HEK293 (cell line): ENCODE measurements around the gene OR6Y1.

Experiments
- CTCF ChIA-PET: fragments of 350-600 bp; formaldehyde crosslinking; extraction: SDS; loops from one replicate; lab custom pipeline; 2021; ENCODE audit warnings: antibody characterized with exemption; lab: Yijun Ruan, JAX
- POLR2A ChIA-PET: fragments of 300-600 bp; formaldehyde crosslinking; extraction: SDS; loops from one replicate; lab custom pipeline; 2020; ENCODE audit warnings: antibody characterized with exemption, inconsistent platforms; lab: Yijun Ruan, JAX
- H3K27ac ChIP-seq: fragments of 200-500 bp; sonication (Bioruptor generic); 2 replicates; pipeline ENCODE4 v1.5.1; 2014; ENCODE audit warnings: low read depth, low read length, control low read depth, inconsistent platforms; ENCODE audit errors: extremely low read depth
- H3K36me3 ChIP-seq, 2 experiments: fragments of 200-500 bp in 1 of 2; sonication (Bioruptor generic) in 1 of 2; 1 replicate in 1 of 2; 2 replicates in 1 of 2; pipeline ENCODE4 v1.5.1; 2014 to 2017; ENCODE audit warnings: inconsistent platforms in 2 of 2, low read length in 2 of 2; ENCODE audit not compliant: control insufficient read depth in 2 of 2, insufficient read depth in 1 of 2
- H3K4me1 ChIP-seq: fragments of 200-500 bp; sonication (Bioruptor generic); 2 replicates; pipeline ENCODE4 v1.5.1; 2014; ENCODE audit warnings: mild to moderate bottlenecking, low read length, inconsistent platforms; ENCODE audit not compliant: control insufficient read depth, insufficient read depth
- H3K4me3 ChIP-seq: 2 replicates; pipeline ENCODE4 v1.5.1; 2011; ENCODE audit warnings: low read depth, mild to moderate bottlenecking, control low read depth, low read length, moderate library complexity
- H3K9me3 ChIP-seq: fragments of 200-500 bp; sonication (Bioruptor generic); 2 replicates; pipeline ENCODE4 v1.5.1; 2014; ENCODE audit warnings: low read depth, low read length, inconsistent platforms; ENCODE audit not compliant: control insufficient read depth, insufficient read depth
- GLIS1 ChIP-seq: fragments of 450-650 bp; formaldehyde crosslinking; IDR thresholded peaks from 2 replicates; pipeline ENCODE4 v1.5.1; 2016; ENCODE audit warnings: missing biosample characterization, missing genetic modification characterization
- HOXD13 ChIP-seq: sonication (generic); formaldehyde crosslinking; IDR thresholded peaks from 2 replicates; pipeline ENCODE4 v1.8.0; 2022; ENCODE audit warnings: missing genetic modification reagents, borderline replicate concordance
- KLF1 ChIP-seq: fragments of 450-650 bp; formaldehyde crosslinking; IDR thresholded peaks from 2 replicates; pipeline ENCODE4 v1.5.1; 2016; ENCODE audit warnings: missing biosample characterization, missing genetic modification characterization
- KLF8 ChIP-seq: fragments of 450-650 bp; formaldehyde crosslinking; IDR thresholded peaks from 2 replicates; pipeline ENCODE4 v1.5.1; 2016; ENCODE audit warnings: missing biosample characterization, missing genetic modification characterization
- WT1 ChIP-seq: fragments of 450-650 bp; formaldehyde crosslinking; IDR thresholded peaks from 2 replicates; pipeline ENCODE4 v1.5.1; 2016; ENCODE audit warnings: missing biosample characterization, missing genetic modification characterization
- ZBTB20 ChIP-seq: fragments of 450-650 bp; formaldehyde crosslinking; IDR thresholded peaks from 2 replicates; pipeline ENCODE4 v1.5.1; 2016; ENCODE audit warnings: missing biosample characterization, missing genetic modification characterization
- ZBTB21 ChIP-seq: fragments of 450-650 bp; formaldehyde crosslinking; IDR thresholded peaks from 2 replicates; pipeline ENCODE4 v1.5.1; 2017; ENCODE audit warnings: missing biosample characterization, missing genetic modification characterization
- ZNF138 ChIP-seq: fragments of 450-650 bp; formaldehyde crosslinking; IDR thresholded peaks from 2 replicates; pipeline ENCODE4 v1.5.1; 2016; ENCODE audit warnings: missing biosample characterization, missing genetic modification characterization, borderline replicate concordance
- ZNF214 ChIP-seq: fragments of 450-650 bp; formaldehyde crosslinking; IDR thresholded peaks from 2 replicates; pipeline ENCODE4 v1.5.1; 2017; ENCODE audit warnings: missing biosample characterization, mild to moderate bottlenecking, missing genetic modification characterization, borderline replicate concordance
- ZNF221 ChIP-seq: fragments of 450-650 bp; formaldehyde crosslinking; IDR thresholded peaks from 2 replicates; pipeline ENCODE4 v1.5.1; 2017; ENCODE audit warnings: missing biosample characterization, missing genetic modification characterization, borderline replicate concordance
- ZNF24 ChIP-seq: fragments of 450-650 bp; formaldehyde crosslinking; IDR thresholded peaks from 2 replicates; pipeline ENCODE4 v1.5.1; 2016; ENCODE audit warnings: missing biosample characterization, missing genetic modification characterization
- ZNF324 ChIP-seq: fragments of 450-650 bp; formaldehyde crosslinking; IDR thresholded peaks from 2 replicates; pipeline ENCODE4 v1.5.1; 2016; ENCODE audit warnings: missing biosample characterization, missing genetic modification characterization
- ZNF354C ChIP-seq: fragments of 450-650 bp; formaldehyde crosslinking; IDR thresholded peaks from 2 replicates; pipeline ENCODE4 v1.5.1; 2016; ENCODE audit warnings: missing biosample characterization, missing genetic modification characterization, low read depth, borderline replicate concordance
- ZNF548 ChIP-seq: fragments of 450-650 bp; formaldehyde crosslinking; IDR thresholded peaks from 2 replicates; pipeline ENCODE4 v1.5.1; 2016; ENCODE audit warnings: missing biosample characterization, missing genetic modification characterization
- ZNF624 ChIP-seq: fragments of 450-650 bp; formaldehyde crosslinking; IDR thresholded peaks from 2 replicates; pipeline ENCODE4 v1.5.1; 2017; ENCODE audit warnings: missing biosample characterization, missing genetic modification characterization
- ZNF747 ChIP-seq: fragments of 450-650 bp; formaldehyde crosslinking; IDR thresholded peaks from 2 replicates; pipeline ENCODE4 v1.5.1; 2016; ENCODE audit warnings: missing biosample characterization, missing genetic modification characterization
- ZNF76 ChIP-seq: fragments of 450-650 bp; formaldehyde crosslinking; IDR thresholded peaks from 2 replicates; pipeline ENCODE4; 2016; ENCODE audit warnings: low read depth, missing biosample characterization, missing genetic modification characterization, borderline replicate concordance
- ZNF768 ChIP-seq: fragments of 450-650 bp; formaldehyde crosslinking; IDR thresholded peaks from 2 replicates; pipeline ENCODE4 v1.5.1; 2018; ENCODE audit warnings: missing biosample characterization, mild to moderate bottlenecking, missing genetic modification characterization
- ZNF791 ChIP-seq: fragments of 450-650 bp; formaldehyde crosslinking; IDR thresholded peaks from 2 replicates; pipeline ENCODE4 v1.5.1; 2016; ENCODE audit warnings: missing biosample characterization, missing genetic modification characterization
- TF ChIP-seq, protein P1 (sequence below): fragments of 450-650 bp; formaldehyde crosslinking; IDR thresholded peaks from 2 replicates; pipeline ENCODE4 v1.5.1; 2017; ENCODE audit warnings: missing biosample characterization, missing genetic modification characterization
- TF ChIP-seq, protein P2 (sequence below): IDR thresholded peaks from 2 replicates; pipeline ENCODE4 v1.6.1; 2011; ENCODE audit warnings: mild to moderate bottlenecking, low read depth, low read length, borderline replicate concordance
- TF ChIP-seq, protein P3 (sequence below): fragments of 450-650 bp; formaldehyde crosslinking; IDR thresholded peaks from 2 replicates; pipeline ENCODE4 v1.5.1; 2016; ENCODE audit warnings: missing biosample characterization, missing genetic modification characterization
- TF ChIP-seq, protein P4 (sequence below): fragments of 450-650 bp; formaldehyde crosslinking; IDR thresholded peaks from 2 replicates; pipeline ENCODE4; 2016; ENCODE audit warnings: missing biosample characterization, missing genetic modification characterization

OR6Y1 gene

GRCh38 chr1:158516966-158517365 lies 37.2 kb downstream of the OR6Y1 start:
- Histone ChIP-seq H3K36me3 (no peaks in the 10 kb centered on the region), H3K9me3 (no peaks in the 10 kb centered on the region), H3K4me3 (no peak overlapping the region), H3K27ac (no peak overlapping the region), H3K4me1 (no peaks in the 10 kb centered on the region)
- ChIA-PET POLR2A (no interaction called here), CTCF (no interaction called here)
- TF ChIP-seq, protein P1, sequence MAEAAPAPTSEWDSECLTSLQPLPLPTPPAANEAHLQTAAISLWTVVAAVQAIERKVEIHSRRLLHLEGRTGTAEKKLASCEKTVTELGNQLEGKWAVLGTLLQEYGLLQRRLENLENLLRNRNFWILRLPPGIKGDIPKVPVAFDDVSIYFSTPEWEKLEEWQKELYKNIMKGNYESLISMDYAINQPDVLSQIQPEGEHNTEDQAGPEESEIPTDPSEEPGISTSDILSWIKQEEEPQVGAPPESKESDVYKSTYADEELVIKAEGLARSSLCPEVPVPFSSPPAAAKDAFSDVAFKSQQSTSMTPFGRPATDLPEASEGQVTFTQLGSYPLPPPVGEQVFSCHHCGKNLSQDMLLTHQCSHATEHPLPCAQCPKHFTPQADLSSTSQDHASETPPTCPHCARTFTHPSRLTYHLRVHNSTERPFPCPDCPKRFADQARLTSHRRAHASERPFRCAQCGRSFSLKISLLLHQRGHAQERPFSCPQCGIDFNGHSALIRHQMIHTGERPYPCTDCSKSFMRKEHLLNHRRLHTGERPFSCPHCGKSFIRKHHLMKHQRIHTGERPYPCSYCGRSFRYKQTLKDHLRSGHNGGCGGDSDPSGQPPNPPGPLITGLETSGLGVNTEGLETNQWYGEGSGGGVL (tag by site-specific recombination) = no peak
- TF ChIP-seq HOXD13 = no peak

GRCh38 chr1:158509471-158510156 lies 44.6 kb downstream of the OR6Y1 start:
- H3K36me3 ChIP-seq = no peaks in the 10 kb centered on the region
- H3K27ac ChIP-seq = no peak overlapping the region
- H3K9me3 ChIP-seq = no peaks in the 10 kb centered on the region
- CTCF ChIA-PET = no interaction called here
- no peak overlapping the region for H3K4me3 ChIP-seq
- no peaks in the 10 kb centered on the region for H3K4me1 ChIP-seq
- TF ChIP-seq ZNF791 = no peak
- TF ChIP-seq ZBTB21 (tag by site-specific recombination) = no peak
- no peak for TF ChIP-seq HOXD13
- POLR2A ChIA-PET = no interaction called here

GRCh38 chr1:158507511-158507910 lies 46.7 kb downstream of the OR6Y1 start:
- no peaks in the 10 kb centered on the region for H3K4me1 ChIP-seq
- ChIA-PET CTCF (interaction anchor here (0.8 to 1.1 kb wide), 2 partner anchors 491 to 564 kb away, joined by 3 to 5 read pairs; no protein-coding TSS in a partner anchor), POLR2A (no interaction called here)

GRCh38 chr1:158506369-158506987 lies 47.7 kb downstream of the OR6Y1 start:
- Histone ChIP-seq H3K9me3 (no peaks in the 10 kb centered on the region), H3K27ac (no peak overlapping the region), H3K4me3 (no peak overlapping the region), H3K4me1 (no peaks in the 10 kb centered on the region), H3K36me3 (no peaks in the 10 kb centered on the region)
- CTCF ChIA-PET = interaction anchor here (0.6 to 2.5 kb wide), 7 partner anchors 185 to 567 kb away, joined by 3 to 6 read pairs (median 4); no protein-coding TSS in a partner anchor
- POLR2A ChIA-PET = no interaction called here
- no peak for TF ChIP-seq ZNF214
- no peak for TF ChIP-seq ZNF768
- no peak for TF ChIP-seq ZNF548 (tag by site-specific recombination)
- TF ChIP-seq ZNF138 (tag by site-specific recombination) = no peak
- no peak for TF ChIP-seq ZNF354C (tag by site-specific recombination)
- TF ChIP-seq, protein P2, sequence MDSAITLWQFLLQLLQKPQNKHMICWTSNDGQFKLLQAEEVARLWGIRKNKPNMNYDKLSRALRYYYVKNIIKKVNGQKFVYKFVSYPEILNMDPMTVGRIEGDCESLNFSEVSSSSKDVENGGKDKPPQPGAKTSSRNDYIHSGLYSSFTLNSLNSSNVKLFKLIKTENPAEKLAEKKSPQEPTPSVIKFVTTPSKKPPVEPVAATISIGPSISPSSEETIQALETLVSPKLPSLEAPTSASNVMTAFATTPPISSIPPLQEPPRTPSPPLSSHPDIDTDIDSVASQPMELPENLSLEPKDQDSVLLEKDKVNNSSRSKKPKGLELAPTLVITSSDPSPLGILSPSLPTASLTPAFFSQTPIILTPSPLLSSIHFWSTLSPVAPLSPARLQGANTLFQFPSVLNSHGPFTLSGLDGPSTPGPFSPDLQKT = no peak
- TF ChIP-seq ZNF791 = no peak
- TF ChIP-seq, protein P3, sequence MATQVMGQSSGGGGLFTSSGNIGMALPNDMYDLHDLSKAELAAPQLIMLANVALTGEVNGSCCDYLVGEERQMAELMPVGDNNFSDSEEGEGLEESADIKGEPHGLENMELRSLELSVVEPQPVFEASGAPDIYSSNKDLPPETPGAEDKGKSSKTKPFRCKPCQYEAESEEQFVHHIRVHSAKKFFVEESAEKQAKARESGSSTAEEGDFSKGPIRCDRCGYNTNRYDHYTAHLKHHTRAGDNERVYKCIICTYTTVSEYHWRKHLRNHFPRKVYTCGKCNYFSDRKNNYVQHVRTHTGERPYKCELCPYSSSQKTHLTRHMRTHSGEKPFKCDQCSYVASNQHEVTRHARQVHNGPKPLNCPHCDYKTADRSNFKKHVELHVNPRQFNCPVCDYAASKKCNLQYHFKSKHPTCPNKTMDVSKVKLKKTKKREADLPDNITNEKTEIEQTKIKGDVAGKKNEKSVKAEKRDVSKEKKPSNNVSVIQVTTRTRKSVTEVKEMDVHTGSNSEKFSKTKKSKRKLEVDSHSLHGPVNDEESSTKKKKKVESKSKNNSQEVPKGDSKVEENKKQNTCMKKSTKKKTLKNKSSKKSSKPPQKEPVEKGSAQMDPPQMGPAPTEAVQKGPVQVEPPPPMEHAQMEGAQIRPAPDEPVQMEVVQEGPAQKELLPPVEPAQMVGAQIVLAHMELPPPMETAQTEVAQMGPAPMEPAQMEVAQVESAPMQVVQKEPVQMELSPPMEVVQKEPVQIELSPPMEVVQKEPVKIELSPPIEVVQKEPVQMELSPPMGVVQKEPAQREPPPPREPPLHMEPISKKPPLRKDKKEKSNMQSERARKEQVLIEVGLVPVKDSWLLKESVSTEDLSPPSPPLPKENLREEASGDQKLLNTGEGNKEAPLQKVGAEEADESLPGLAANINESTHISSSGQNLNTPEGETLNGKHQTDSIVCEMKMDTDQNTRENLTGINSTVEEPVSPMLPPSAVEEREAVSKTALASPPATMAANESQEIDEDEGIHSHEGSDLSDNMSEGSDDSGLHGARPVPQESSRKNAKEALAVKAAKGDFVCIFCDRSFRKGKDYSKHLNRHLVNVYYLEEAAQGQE (tag by site-specific recombination) = no peak
- no peak for TF ChIP-seq ZNF747 (tag by site-specific recombination)
- TF ChIP-seq GLIS1 = no peak
- TF ChIP-seq ZNF324 (tag by site-specific recombination) = no peak
- TF ChIP-seq ZNF24 (tag by site-specific recombination) = no peak
- TF ChIP-seq KLF8 (tag by site-specific recombination) = no peak

More at GRCh38 chr1:158507511-158507910, 46.7 kb downstream of the OR6Y1 start:
- no peaks in the 10 kb centered on the region for H3K36me3 ChIP-seq
- no peak for TF ChIP-seq ZNF768
- TF ChIP-seq ZBTB20 (tag by site-specific recombination) = no peak
- no peak for TF ChIP-seq ZNF624 (tag by site-specific recombination)
- TF ChIP-seq ZNF76 (tag by site-specific recombination) = no peak
- no peak for TF ChIP-seq ZNF221 (tag by site-specific recombination)
- TF ChIP-seq, protein P4, sequence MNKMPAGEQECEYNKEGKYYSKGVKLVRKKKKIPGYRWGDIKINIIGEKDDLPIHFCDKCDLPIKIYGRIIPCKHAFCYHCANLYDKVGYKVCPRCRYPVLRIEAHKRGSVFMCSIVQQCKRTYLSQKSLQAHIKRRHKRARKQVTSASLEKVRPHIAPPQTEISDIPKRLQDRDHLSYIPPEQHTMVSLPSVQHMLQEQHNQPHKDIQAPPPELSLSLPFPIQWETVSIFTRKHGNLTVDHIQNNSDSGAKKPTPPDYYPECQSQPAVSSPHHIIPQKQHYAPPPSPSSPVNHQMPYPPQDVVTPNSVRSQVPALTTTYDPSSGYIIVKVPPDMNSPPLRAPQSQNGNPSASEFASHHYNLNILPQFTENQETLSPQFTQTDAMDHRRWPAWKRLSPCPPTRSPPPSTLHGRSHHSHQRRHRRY (tag by site-specific recombination) = no peak
- no peak for TF ChIP-seq WT1 (tag by site-specific recombination)
- TF ChIP-seq KLF1 = no peak
- no peak overlapping the region for H3K4me3 ChIP-seq
- H3K27ac ChIP-seq = no peak overlapping the region
- no peaks in the 10 kb centered on the region for H3K9me3 ChIP-seq
